Natural killer cell treated with Interleukin-12 subunit alpha and Interleukin-12 subunit beta and Interleukin-15 and Interleukin-18, amount 100 ng/mL, for 72 hours (primary cell): Measurements from ENCODE around the gene PFAS. TPM values are rescaled to one million over a fixed set of nuclear protein-coding genes. Genes with fewer than 3 reads are reported as not detected.
"Not testable (repeated sequence)": the region's sequence is repeated elsewhere in the genome, so short reads cannot be mapped to it uniquely, and the experiment has no call there.

Experiments used
- ATAC-seq, 2 donors: fragments of 150-1000 bp; cut with Tn5 transposase in 1 of 2; sonication (Bioruptor Pico), chemical (Tn5 transposase) in 1 of 2; 2 replicates each; pipeline ENCODE4 v1.10.0; 2021
- DNase-seq: peaks from one replicate; pipeline ENCODE4 v3.0.0; 2022; ENCODE audit warnings: low spot score
- H3K27ac Mint-ChIP-seq, 2 donors: 1 replicate in 1 of 2; 2 replicates in 1 of 2; pipeline ENCODE4 v1.8.0; 2022; ENCODE audit warnings: mixed read lengths in 2 of 2, mild to moderate bottlenecking in 1 of 2, moderate library complexity in 1 of 2
- H3K27me3 Mint-ChIP-seq, 2 donors: 1 replicate in 1 of 2; 2 replicates in 1 of 2; pipeline ENCODE4 v1.8.0; 2022; ENCODE audit warnings: mixed read lengths in 2 of 2
- H3K36me3 Mint-ChIP-seq: one replicate; pipeline ENCODE4 v1.8.0; 2022; ENCODE audit warnings: mixed read lengths
- H3K4me1 Mint-ChIP-seq, 2 donors: 1 replicate in 1 of 2; 2 replicates in 1 of 2; pipeline ENCODE4 v1.8.0; 2022; ENCODE audit warnings: low read depth in 2 of 2, mixed read lengths in 2 of 2, mild to moderate bottlenecking in 1 of 2
- H3K4me3 Mint-ChIP-seq: one replicate; pipeline ENCODE4 v1.8.0; 2022; ENCODE audit warnings: mixed read lengths
- H3K9me3 Mint-ChIP-seq: 2 replicates; pipeline ENCODE4 v1.8.0; 2022; ENCODE audit warnings: mixed read lengths
- total RNA-seq, 2 donors: library from RNA; stranded (reverse); gene quantifications; one replicate each; pipeline ENCODE4 v1.2.3, GENCODE V29; 2022

Gene PFAS
- 100 to 1,000 TPM in 1 of 2 donors, 10 to 100 TPM in 1; 77.1 to 257 TPM for total RNA-seq

DNA sequence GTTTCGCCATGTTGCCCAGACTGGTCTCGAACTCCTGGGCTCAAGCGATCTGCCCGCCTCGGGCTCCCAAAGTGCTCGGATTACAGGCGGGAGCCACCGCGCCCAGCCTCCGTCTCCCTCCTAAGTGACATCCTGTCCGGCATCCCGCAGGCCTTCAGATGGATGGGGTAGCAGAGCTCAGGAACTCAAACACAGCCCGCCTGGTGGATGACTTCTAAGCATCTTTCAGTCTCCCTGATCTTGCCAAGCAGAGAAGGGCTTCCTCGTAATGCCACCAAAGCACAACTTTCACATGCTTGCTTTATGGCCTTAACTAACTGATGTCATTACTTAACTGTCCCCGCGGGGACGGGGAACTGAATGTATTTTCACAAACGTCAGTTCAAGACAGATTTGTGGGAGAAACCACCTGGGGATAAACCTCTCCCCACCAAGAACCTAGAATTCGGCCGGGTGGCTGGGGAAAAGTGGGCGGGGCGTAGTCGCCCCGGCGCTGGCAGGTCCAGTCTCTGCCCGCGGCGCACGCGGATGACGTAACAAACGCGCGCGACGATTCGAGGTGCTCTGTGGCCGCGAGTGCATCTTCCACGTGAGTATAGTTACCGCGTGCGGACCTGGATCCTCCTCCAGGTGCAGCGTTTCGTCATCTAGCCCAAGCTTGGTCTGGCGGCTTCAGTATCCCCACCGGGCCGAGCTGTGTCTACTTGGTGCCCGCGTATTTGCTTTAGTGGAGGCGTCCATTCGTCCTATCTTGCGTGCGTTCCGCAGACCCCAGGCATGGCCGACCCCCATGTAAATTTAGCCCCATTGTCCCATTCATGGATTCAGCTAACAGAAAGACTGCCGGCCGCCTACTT lies at the start of gene PFAS:
Gene PFAS, plus strand, starts transcription at position 539 of the 857 bp plus-strand sequence. CDS start 4,649 bp downstream, outside the sequence.
- peak; percentile 97 for DNase-seq
- Mint-ChIP-seq H3K27me3 (no peaks in the 10 kb centered on the region), H3K9me3 (no peaks in the 10 kb centered on the region), H3K4me1 (peaks cover 32 to 43% of the 10 kb centered on the region in 2 donors), H3K36me3 (peaks cover 13% of the 10 kb centered on the region), H3K4me3 (peak within 1 kb of the TSS; percentile 98), H3K27ac (peak within 1 kb of the TSS; percentile 92 to 97)
- peak; percentile 79 to 80 for ATAC-seq

DNA sequence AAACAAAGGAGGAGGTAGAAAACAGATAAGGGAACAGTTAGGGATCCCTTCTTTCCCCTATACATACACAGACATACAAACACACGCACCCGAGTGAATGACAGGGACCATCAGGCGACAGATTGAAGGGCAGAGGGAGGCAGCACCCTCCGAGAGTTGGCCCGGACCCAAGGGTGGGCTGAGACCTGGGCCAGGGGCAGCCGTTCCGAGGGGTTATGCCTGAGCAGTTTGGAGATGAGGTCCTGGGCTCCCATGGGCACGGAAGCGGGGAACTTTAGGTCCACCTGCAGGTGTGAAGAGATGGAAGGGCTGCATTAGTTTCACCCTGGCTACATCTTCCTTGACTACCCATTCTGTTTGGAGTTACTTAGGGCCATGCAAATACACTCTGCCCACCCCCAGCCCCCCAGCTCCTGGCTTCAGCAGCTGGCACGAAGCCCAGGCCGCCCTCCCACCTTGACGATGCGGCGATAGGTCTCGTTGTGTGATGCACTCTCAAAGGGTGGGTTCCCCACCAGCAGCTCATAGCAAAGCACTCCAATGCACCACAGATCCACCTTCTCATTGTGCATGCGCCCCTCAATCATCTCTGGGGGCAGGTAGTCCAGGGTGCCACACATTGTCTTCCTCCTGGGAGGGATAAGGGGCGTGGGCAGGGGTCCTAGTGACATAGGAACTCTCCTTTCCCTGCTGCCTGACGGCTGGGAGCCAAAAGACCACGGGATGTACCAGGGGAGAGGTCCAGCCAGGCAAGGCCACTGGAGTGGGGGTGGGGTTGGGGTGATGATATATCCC lies 44.1 kb upstream of the PFAS start:
- no peak overlapping the region for H3K4me3 Mint-ChIP-seq
- H3K36me3 Mint-ChIP-seq: peaks cover 4% of the 10 kb centered on the region

DNA sequence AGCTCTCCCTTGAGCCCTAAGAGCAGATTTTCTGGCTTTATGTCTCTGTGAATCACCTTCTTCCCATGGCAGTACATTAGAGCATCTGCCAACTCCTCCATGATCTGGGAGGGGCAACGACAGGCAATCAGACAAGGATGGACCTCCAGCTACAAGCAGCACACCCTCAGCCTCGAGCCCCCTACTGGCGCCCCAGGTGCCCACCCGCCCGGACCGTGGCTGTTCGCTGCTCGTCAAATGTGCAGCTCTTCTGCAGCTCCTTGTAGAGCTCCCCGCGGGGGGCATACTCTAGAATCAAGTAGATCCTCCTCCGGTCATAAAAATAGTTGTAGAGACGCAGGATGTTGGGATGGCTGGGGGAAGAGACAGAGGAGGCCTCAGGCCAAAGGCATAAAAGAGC lies 42.6 kb upstream of the PFAS start:
- DNase-seq: no peak
- no peaks in the 10 kb centered on the region for H3K27me3 Mint-ChIP-seq
- H3K4me3 Mint-ChIP-seq: no peak overlapping the region
- peaks cover 7% of the 10 kb centered on the region for H3K36me3 Mint-ChIP-seq
- H3K4me1 Mint-ChIP-seq: peaks cover 16 to 18% of the 10 kb centered on the region in 2 donors
- no peaks in the 10 kb centered on the region for H3K9me3 Mint-ChIP-seq
- no peak overlapping the region for H3K27ac Mint-ChIP-seq
- ATAC-seq: no peak

More for the DNA sequence above, 44.1 kb upstream of the PFAS start:
- Mint-ChIP-seq H3K9me3 (no peaks in the 10 kb centered on the region), H3K4me1 (peaks cover 8 to 10% of the 10 kb centered on the region in 2 donors), H3K27me3 (no peaks in the 10 kb centered on the region), H3K27ac (no peak overlapping the region)
- no peak for ATAC-seq
- DNase-seq: no peak

GRCh38 chr17:8209907-8210760 lies 39.0 kb upstream of the PFAS start, which contains the start of gene AURKB:
TSS of gene AURKB (minus strand) at chr17:8210575. CDS start at chr17:8210224, 351 bp downstream.
- Mint-ChIP-seq H3K4me3 (peak within 1 kb of the TSS; percentile 94), H3K4me1 (peaks cover 17 to 20% of the 10 kb centered on the region in 2 donors), H3K27ac (peak within 1 kb of the TSS; percentile 82 to 86), H3K9me3 (no peaks in the 10 kb centered on the region), H3K27me3 (no peaks in the 10 kb centered on the region), H3K36me3 (peaks cover 7% of the 10 kb centered on the region)
- DNase-seq (peak; percentile 95), ATAC-seq (peak; percentile 97 to 99)

DNA sequence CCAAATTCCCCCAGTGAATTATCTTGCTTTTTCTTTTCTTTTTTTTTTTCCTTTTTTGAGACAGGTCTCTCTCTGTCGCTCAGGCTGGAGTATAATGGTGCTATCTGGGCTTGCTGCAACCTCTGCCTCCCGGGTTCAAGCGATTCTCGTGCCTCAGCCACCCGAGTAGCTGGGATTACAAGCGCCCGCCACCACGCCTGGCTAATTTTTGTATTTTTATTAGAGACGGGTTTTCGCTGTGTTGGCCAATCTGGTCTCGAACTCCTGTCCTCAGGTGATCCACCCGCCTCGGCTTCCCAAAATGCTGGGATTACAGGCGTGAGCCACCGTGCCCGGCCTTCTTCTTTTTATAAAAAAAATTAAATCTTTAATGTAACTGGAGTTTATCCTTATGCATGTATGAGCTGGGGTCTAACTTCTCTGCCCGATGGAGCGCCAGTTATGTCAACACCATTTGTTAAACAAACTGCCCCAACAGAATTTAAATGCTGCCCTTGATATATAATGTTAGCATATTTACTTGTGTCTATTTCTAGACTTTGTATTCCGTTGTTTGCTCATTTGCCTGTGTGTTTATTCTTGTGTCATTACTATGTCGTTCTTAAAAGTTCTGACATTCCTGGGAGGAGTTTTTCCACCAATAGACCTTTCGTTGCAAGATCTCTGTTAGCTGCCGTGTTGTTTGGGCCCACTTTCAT lies 38.2 kb upstream of the PFAS start:
- no peak for ATAC-seq
- DNase-seq: no peak
- H3K36me3 Mint-ChIP-seq: peaks cover 7% of the 10 kb centered on the region
- H3K9me3 Mint-ChIP-seq: no peaks in the 10 kb centered on the region
- H3K4me3 Mint-ChIP-seq: peak overlapping the region; percentile 94
- H3K27ac Mint-ChIP-seq: peak overlapping the region; percentile 82 to 86
- H3K4me1 Mint-ChIP-seq: peaks cover 17 to 20% of the 10 kb centered on the region in 2 donors
- no peaks in the 10 kb centered on the region for H3K27me3 Mint-ChIP-seq

DNA sequence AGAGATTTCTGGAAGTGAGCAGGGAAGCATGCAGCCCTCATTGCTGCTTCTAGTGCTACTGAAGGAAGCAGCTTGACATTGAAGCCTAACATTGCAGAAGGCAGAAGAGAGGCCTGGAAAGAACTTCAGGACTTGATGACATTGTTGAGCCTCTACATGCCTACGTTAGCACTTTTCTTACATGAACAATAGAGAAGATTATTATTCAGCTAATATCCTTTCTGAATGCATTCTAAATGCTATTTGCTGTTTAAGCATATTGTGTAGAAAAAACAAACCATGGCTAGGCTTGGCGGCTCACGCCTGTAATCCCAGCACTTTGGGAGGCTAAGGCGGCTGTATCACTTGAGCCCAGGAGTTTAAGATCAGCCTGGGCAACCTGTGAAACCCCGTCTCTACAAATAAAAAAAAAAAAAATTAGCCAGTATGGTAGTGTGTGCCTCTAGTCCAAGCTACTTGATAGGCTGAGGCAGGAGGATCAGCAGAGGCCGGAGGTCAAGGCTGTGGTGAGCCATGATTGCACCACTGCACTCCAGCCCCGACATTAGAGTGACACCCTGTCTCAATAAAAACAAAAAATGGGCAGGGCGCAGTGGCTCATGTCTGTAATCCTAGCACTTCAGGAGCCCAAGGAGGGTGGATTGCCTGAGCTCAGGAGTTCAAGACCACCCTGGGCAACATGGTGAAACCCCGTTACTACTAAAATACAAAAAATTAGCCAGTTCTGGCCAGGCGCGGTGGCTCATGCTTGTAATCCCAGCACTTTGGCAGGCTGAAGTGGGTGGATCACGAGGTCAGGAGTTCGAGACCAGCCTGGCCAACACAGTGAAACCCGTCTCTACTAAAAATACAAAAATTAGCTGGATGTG lies 36.5 kb upstream of the PFAS start:
- peaks cover 14 to 20% of the 10 kb centered on the region in 2 donors for H3K4me1 Mint-ChIP-seq
- no peak for ATAC-seq
- H3K27ac Mint-ChIP-seq: peak overlapping the region in 1 of 2 donors; percentile 86
- H3K9me3 Mint-ChIP-seq: no peaks in the 10 kb centered on the region
- H3K27me3 Mint-ChIP-seq: no peaks in the 10 kb centered on the region
- H3K4me3 Mint-ChIP-seq: peak overlapping the region; percentile 94
- DNase-seq: no peak
- H3K36me3 Mint-ChIP-seq: peaks cover 7% of the 10 kb centered on the region

GRCh38 chr17:8214000-8214399 lies 35.1 kb upstream of the PFAS start:
- not testable (repeated sequence) for H3K27me3 Mint-ChIP-seq, DNase-seq, H3K27ac Mint-ChIP-seq, ATAC-seq, H3K9me3 Mint-ChIP-seq, H3K4me3 Mint-ChIP-seq, H3K36me3 Mint-ChIP-seq
- H3K4me1 Mint-ChIP-seq: peaks cover 18 to 20% of the 10 kb centered on the region in 2 donors

- Mint-ChIP-seq H3K9me3 (no peaks in the 10 kb centered on the region), H3K4me3 (peak overlapping the region; percentile 97), H3K36me3 (no peaks in the 10 kb centered on the region), H3K27me3 (no peaks in the 10 kb centered on the region), H3K27ac (peak overlapping the region; percentile 97), H3K4me1 (peaks cover 39 to 47% of the 10 kb centered on the region in 2 donors)
- peak; percentile 84 for DNase-seq
- ATAC-seq: peak; percentile 44 to 51
These were observed 28.1 kb upstream of the PFAS start for GRCh38 chr17:8220783-8221662.

DNA sequence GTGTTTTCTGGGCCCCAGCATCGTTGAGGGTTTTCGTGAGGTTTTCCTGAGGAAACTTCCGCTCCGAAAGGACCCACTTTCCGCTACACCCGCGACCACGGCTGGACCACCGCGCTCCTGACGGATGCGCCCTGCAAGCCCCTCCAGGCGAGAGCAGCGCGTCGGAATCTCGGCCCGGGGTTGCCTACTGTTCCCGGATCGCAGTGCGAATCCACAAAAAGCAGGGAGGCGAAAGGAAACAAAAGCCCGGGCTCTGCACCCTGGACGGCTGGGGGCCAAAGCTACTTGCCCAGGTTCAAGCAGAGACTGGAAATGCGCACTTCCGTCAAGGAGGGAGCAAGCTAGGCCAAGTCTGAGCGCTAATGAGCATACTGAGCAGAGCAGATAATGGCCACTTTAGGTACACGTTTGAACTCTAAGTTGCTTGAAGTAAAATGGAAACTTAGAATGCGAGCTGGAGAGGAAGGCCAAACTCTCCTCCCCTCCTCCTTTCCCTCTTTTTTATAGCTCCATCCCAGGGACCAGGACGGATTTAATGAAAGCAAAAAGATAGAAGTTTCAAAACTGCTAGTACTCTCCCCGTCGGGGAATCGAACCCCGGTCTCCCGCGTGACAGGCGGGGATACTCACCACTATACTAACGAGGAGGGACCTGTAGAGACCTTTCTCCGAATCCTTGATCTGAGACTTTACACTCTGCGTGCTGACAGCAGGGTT lies 27.3 kb upstream of the PFAS start:
- peaks cover 47 to 54% of the 10 kb centered on the region in 2 donors for H3K4me1 Mint-ChIP-seq

DNA sequence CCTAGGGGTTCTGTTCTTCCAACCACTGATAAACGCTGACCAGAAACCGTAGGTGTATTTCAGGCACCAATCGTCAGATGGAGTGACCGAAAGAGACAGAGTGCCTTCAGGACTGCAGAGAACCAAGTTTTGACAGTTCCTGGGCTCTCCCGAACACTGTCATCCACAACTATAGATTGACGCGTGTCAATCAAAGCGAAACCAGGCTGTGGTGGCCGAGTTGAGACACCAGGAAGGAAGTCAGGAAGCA lies 26.8 kb upstream of the PFAS start:
- DNase-seq (peak; percentile 89), ATAC-seq (peak; percentile 65 to 84)
- Mint-ChIP-seq H3K4me3 (peak overlapping the region; percentile 97), H3K9me3 (no peaks in the 10 kb centered on the region), H3K4me1 (peaks cover 52 to 59% of the 10 kb centered on the region in 2 donors), H3K36me3 (peaks cover 6% of the 10 kb centered on the region), H3K27ac (peak overlapping the region; percentile 97), H3K27me3 (no peaks in the 10 kb centered on the region)

More for the DNA sequence above, 27.3 kb upstream of the PFAS start:
- ATAC-seq (peak; percentile 69 to 79), DNase-seq (peak; percentile 85)
- H3K27ac Mint-ChIP-seq: peak overlapping the region; percentile 97
- no peaks in the 10 kb centered on the region for H3K27me3 Mint-ChIP-seq
- H3K36me3 Mint-ChIP-seq: peaks cover under 1% of the 10 kb centered on the region
- H3K9me3 Mint-ChIP-seq: no peaks in the 10 kb centered on the region
- peak overlapping the region; percentile 97 for H3K4me3 Mint-ChIP-seq
